NCI-H2171 treated with DMSO at 0.1 percent for 48 hours (cell line): Measurements from ENCODE around the gene CDK14.
A peak's percentile ranks its signal among the peaks of the same experiment; 100 is the strongest.

ENCODE experiments used
- DNase-seq: peaks from one replicate; lab custom pipeline; 2025; lab: John Stamatoyannopoulos, UW

The CDK14 gene

DNA sequence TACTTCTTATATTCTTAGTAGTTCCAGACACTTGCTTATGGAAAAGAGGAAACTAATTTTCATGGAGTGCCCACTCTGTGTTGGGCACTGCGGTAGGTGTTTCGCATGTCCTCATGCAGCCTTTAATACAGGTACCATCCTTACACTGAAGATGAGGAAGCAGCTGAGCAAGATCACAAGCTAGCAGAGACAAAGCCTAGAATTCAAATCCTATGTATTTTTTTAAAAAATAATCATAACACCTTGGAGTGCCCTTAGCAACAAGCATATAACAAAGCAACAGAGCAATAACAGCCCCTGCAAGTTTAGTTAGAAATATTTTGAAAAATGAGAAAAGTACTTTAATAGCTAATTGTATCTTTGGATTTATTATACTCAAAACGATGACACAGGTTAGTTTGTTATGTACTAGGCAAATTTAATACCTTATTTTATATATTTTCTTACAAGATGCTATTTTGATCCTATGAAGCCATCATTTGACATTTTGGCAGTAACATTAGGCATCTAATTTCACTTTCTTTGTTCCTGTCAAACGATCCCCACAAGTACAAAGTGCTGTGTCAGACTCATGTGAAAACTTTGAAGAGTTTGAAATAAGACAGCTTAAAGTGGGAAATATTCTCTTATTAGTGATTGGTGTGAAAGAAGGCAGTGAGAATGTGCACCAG lies 245.8 kb downstream of the CDK14 start:
- DNase-seq = no peak

GRCh38 chr7:90842430-90842788 lies 246.3 kb downstream of the CDK14 start:
- no peak for DNase-seq

- DNase-seq = peak; percentile 10
These were observed 247.4 kb downstream of the CDK14 start for GRCh38 chr7:90843472-90843871.

GRCh38 chr7:90844421-90844820 lies 248.3 kb downstream of the CDK14 start:
- no peak for DNase-seq

GRCh38 chr7:90846192-90846591 lies 250.1 kb downstream of the CDK14 start:
- no peak for DNase-seq

DNA sequence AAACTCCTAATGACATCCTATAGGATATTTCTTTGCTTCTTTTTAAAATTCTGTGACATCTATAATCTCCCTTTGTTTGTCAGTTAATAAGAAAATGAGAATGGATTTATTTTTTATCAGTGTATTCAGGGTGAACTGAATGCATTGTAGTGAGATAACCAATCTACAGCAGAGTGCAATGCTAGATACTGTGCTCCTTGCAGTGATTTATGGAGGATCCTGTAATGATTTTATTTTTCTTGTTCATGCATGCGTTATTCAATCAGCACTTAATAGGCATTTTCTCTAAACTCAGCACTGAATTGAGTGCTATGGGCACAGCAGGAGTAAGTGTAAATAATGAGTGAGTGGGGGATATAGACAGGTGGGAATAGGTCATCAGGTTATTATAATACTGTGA lies 253.9 kb downstream of the CDK14 start:
- DNase-seq = peak; percentile 48

- DNase-seq = peak; percentile 71
These were observed 254.3 kb downstream of the CDK14 start for GRCh38 chr7:90850471-90850870.

DNA sequence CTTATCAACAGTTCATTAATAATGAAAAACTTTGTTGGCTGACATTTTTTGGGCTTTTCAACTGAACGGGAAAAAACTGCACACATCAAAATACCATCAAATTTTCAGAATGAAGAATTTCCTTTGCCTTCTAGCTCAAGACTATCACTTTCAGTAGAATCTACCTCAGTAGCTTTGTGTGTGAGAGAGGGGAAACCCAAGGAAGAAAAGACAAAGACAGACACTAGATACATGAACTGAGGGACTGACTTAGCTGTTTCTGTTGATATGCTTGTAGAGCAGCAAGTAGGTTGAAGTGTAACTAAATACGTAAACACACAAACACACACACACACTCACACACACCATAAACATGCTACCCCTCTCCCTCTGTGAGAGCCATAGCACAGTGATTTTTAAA lies 257.1 kb downstream of the CDK14 start:
- no peak for DNase-seq

- DNase-seq = no peak
These were observed 260.4 kb downstream of the CDK14 start for GRCh38 chr7:90856351-90857070.

DNA sequence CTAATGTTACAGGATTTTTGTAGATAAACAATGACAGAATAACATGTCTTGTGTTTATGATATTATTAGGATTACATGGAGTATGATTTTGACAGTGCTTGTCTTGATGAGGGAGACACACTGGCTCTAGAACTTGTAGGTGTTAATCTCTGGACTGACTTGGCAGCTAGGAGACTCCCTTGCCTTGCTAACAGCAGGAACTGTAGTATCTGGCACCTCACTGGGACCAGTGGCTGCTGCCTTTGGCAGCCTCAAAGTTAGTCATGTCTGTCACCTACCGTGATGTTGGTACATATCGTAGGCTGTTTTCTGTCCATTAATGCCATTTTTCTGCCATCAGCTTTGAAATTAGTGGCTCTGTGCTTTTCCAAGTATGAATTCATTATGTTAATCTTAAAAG lies 261.5 kb downstream of the CDK14 start:
- DNase-seq = no peak

DNA sequence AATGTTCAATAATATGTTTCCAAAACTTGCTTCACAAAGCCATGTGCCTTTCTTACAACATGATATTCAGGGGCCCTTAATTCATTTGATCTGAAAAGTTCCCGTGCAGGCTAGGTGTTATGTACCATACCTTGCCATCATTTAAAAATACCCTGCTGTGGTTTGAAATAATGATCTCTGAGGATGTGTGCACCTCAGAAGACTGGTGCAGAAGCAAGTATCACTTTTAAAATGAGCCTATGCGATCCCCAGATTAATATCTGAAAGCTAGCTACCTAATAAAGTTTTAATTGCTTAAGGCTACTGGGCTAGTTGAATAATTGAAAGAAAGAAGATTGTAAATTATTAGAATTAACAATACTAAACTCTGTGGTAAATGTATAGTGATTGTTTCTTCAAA lies 262.4 kb downstream of the CDK14 start:
- no peak for DNase-seq

- DNase-seq = no peak
These were observed 263.4 kb downstream of the CDK14 start for GRCh38 chr7:90859521-90859920.

DNA sequence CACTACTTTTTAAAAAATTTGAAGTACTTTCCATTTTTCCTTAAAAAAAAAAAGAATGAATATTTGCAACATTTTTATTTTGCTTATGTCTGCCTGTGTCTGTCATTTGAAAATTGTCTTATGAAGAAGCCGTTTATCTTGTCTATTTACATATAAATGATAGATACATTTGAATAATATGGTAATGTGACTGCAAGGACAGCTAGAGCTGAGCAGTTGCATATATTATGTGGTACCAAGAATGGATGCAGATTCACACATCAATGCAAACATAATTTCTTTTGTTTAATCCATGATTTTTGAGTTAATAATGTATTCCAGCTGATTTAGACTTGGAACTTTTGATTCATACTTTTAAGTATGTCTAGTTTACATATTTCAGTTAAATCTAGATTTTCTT lies 268.0 kb downstream of the CDK14 start:
- no peak for DNase-seq

DNA sequence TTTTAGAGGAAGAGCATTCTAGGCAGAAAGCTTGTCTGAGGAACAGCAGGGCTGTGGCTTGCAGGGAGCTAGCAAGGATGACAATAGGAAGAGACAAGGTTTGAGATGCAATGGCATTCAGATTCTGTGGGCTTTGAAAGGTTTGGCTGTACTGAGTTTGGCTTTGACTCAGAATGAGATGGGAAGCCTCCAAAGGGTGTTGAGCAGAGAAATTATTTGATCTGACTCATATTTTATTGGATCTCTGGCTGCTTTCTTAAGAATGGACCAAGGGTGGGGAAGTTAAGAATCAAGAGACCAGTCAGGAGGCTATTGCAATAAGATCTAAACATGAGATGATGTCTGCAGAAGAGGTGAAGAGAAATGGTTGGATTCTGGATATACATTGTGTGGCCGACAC lies 273.2 kb downstream of the CDK14 start:
- no peak for DNase-seq

- no peak for DNase-seq
These were observed 280.6 kb downstream of the CDK14 start for GRCh38 chr7:90876701-90877100.

DNA sequence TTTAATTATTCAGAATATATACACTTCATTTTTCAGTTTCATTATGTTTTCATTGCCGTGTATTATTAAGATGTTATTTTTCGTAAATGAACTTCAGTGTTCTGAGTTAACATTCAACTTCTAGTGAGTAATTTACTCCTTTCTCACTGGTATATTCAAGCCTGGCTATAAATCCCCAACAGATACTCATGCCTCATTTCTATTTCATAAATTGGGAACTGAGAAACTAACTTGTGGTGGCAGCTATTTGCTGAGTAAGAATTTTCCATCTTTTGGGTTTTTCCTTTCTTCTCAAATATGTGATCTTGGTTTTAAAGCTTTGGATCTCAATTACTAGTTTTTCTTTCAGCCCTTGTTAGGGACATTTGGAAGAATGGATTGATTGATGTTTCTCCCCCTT lies 281.1 kb downstream of the CDK14 start:
- no peak for DNase-seq

DNA sequence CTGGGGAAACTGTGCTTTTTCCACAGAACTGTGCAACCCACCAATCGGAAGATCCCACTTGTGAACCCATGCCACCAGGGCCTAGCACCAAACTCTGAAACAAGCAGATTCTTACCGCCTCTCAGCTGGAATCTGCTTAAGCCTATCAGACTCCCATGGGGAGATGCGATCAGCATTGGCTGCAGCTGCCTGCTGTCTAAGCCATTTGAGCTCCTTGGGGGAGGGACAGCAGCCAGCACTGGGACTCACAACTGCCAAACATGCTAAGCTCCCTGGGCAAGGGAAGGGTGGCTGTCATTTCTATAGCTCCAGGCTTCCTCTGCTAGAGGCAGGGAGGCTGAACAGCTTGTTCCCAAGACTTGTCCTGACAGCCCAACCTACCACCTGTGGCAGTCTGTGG lies 283.8 kb downstream of the CDK14 start:
- DNase-seq = peak; percentile 50

GRCh38 chr7:90886416-90886815 lies 290.3 kb downstream of the CDK14 start:
- no peak for DNase-seq

- DNase-seq = no peak
These were observed 293.1 kb downstream of the CDK14 start for GRCh38 chr7:90889210-90889609.

DNA sequence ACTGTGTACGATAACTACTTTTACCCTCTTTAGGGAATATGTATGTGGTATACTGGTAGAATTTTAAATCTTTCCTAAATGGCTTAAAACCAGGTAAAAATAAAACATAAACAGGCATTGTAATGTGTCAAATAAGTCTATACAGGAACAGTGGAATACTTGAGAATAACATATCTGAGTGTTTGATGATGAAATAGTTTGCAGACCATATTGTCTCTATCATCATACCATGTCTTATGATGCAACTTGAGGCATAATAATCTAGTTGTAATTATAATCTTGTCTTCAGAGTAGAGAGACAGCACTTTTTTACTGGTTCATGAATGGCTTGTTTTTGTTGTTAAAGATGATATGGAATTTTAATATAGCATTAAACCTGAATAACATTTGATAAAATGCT lies 293.5 kb downstream of the CDK14 start:
- no peak for DNase-seq

DNA sequence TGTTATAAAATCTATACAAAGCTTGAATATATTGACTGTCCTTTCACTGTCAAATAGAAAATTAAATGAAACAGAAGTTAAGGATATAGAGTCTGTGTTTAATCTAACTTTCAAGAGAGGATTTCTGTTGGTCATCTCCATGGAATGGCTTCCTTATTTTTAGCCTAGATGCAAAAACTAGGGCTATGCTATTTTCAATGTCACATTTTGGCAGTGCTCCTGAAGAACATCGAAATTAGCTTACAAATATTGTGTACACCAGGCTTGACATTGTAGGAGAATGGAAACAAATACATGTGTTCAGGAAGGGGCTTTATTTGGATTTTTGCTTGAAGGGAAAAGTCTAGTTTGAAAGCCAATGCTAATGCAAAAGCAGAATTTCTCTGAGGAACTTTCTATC lies 295.4 kb downstream of the CDK14 start:
- DNase-seq = no peak

DNA sequence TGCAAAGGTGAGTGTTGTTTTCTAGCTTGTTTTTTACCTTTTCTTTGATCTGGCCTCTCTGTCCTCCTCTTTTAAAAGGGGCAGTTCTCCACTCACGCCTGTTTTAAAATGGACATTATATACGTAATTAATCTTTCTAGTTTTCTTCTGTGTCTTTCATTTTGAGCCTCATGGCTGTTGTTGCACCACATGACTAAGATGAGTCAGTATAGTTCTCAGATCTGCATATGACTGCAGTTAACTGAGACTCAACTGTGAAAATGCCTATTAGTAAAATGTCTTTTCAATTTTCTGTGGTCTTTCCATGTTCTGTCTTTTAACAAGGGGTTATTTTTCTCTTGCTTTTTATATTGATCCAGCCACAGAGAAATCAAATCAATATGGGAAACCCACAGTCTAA lies 296.1 kb downstream of the CDK14 start:
- DNase-seq = no peak

DNA sequence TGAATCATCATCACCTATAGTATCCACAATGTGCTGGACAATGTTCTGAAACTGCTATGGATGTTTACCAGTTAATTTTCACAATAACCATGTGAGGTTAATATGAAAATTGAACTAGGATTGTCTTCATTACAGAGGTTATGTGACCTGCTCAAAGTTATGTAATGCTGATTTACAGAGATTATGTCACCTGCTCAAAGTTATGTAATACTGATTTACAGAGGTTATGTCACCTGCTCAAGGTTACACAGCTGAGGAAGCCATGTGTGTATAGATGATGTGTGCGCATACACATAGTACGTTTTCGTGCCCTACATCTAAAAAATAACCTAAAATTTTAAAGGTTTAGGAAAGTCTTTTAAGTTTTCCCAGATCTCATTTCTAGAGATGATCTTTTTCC lies 298.0 kb downstream of the CDK14 start:
- no peak for DNase-seq

- no peak for DNase-seq
These were observed 300.3 kb downstream of the CDK14 start for GRCh38 chr7:90896458-90896857.
